ENCODE measurements around the gene CANT1.

Gene CANT1

GRCh38 chr17:78995761-78996451, 13.7 kb downstream of the CANT1 start:
- DNase-seq (ENCODE audit: low read depth) = no peak

- DNase-seq (ENCODE audit: low read depth) = no peak
Observed at GRCh38 chr17:78995022-78995760, 14.4 kb downstream of the CANT1 start.

GRCh38 chr17:78993981-78994671, 15.4 kb downstream of the CANT1 start:
- no peak for DNase-seq (ENCODE audit: low read depth)

GRCh38 chr17:78993241-78993956, 16.2 kb downstream of the CANT1 start:
- DNase-seq (ENCODE audit: low read depth) = peak; percentile 25

GRCh38 chr17:78992542-78993212, 16.9 kb downstream of the CANT1 start:
- no peak for DNase-seq (ENCODE audit: low read depth)

GRCh38 chr17:78991906-78992532, 17.5 kb downstream of the CANT1 start:
- DNase-seq (ENCODE audit: low read depth) = no peak

GRCh38 chr17:78991017-78991738, 18.4 kb downstream of the CANT1 start:
- no peak for DNase-seq (ENCODE audit: low read depth)

- no peak for DNase-seq (ENCODE audit: low read depth)
Observed at GRCh38 chr17:78990349-78991016, 19.1 kb downstream of the CANT1 start.

GRCh38 chr17:78988152-78988551, 21.4 kb downstream of the CANT1 start:
- DNase-seq (ENCODE audit: low read depth) = no peak

- DNase-seq (ENCODE audit: low read depth) = no peak
Observed at GRCh38 chr17:78986649-78987328, 22.8 kb downstream of the CANT1 start.

GRCh38 chr17:78986048-78986648, 23.4 kb downstream of the CANT1 start:
- no peak for DNase-seq (ENCODE audit: low read depth)

GRCh38 chr17:78985395-78985794, 24.2 kb downstream of the CANT1 start:
- no peak for DNase-seq (ENCODE audit: low read depth)

- DNase-seq (ENCODE audit: low read depth) = no peak
Observed at GRCh38 chr17:78981010-78981888, 28.3 kb downstream of the CANT1 start.

GRCh38 chr17:78980624-78980972, 29.0 kb downstream of the CANT1 start:
- no peak for DNase-seq (ENCODE audit: low read depth)

GRCh38 chr17:78979780-78980623, 29.6 kb downstream of the CANT1 start, which contains the start of gene LGALS3BP:
Gene LGALS3BP (minus strand): TSS chr17:78979923. CDS start chr17:78977191, 2,732 bp downstream.
- DNase-seq (ENCODE audit: low read depth) = no peak

GRCh38 chr17:78977997-78978973, 31.3 kb downstream of the CANT1 start:
- DNase-seq (ENCODE audit: low read depth) = no peak
